Measurements from ENCODE around the gene TK1.
"Not testable (repeated sequence)": the region's sequence is repeated elsewhere in the genome, so short reads cannot be mapped to it uniquely, and the experiment has no call there.

The TK1 gene

GRCh38 chr17:78139861-78140168 lies 47.0 kb downstream of the TK1 start:
- H3K4me3 ChIP-seq (ENCODE audit: low read depth, low read length); DNase-seq (ENCODE audit: low read depth): not testable (repeated sequence)

- no peak overlapping the region for H3K4me3 ChIP-seq (ENCODE audit: low read depth, low read length)
- DNase-seq (ENCODE audit: low read depth) = no peak
Observed at GRCh38 chr17:78138204-78139060, 48.4 kb downstream of the TK1 start.

- DNase-seq (ENCODE audit: low read depth) = no peak
- H3K4me3 ChIP-seq (ENCODE audit: low read depth, low read length) = no peak overlapping the region
Observed at GRCh38 chr17:78137392-78138203, 49.3 kb downstream of the TK1 start.

GRCh38 chr17:78135858-78136500 lies 50.9 kb downstream of the TK1 start:
- DNase-seq (ENCODE audit: low read depth) = no peak
- no peak overlapping the region for H3K4me3 ChIP-seq (ENCODE audit: low read depth, low read length)

DNA sequence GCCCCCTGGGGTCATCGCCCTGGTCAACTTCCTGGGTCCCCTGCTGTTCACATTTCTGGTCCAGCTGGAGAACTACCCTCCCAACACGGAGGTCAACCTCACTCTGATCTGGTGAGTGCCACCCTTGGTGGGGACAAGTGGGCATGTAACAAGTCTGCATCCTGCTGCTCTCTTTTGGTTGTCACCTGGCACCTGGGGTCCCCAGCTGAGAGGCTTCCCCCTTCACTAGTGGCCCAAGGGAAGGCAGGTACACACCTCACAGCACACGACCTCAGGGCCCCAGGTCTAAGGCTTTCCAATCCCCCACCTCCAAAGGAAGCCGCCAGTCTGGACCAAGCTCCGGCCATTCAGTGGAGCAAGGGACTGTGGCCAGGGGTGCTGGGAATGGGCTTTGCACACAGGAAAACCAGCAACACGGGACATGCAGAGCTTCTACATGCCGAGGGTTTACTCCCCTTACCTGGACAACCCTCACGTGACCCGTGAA lies 51.9 kb downstream of the TK1 start:
- no peak for DNase-seq (ENCODE audit: low read depth)
- no peak overlapping the region for H3K4me3 ChIP-seq (ENCODE audit: low read depth, low read length)

DNA sequence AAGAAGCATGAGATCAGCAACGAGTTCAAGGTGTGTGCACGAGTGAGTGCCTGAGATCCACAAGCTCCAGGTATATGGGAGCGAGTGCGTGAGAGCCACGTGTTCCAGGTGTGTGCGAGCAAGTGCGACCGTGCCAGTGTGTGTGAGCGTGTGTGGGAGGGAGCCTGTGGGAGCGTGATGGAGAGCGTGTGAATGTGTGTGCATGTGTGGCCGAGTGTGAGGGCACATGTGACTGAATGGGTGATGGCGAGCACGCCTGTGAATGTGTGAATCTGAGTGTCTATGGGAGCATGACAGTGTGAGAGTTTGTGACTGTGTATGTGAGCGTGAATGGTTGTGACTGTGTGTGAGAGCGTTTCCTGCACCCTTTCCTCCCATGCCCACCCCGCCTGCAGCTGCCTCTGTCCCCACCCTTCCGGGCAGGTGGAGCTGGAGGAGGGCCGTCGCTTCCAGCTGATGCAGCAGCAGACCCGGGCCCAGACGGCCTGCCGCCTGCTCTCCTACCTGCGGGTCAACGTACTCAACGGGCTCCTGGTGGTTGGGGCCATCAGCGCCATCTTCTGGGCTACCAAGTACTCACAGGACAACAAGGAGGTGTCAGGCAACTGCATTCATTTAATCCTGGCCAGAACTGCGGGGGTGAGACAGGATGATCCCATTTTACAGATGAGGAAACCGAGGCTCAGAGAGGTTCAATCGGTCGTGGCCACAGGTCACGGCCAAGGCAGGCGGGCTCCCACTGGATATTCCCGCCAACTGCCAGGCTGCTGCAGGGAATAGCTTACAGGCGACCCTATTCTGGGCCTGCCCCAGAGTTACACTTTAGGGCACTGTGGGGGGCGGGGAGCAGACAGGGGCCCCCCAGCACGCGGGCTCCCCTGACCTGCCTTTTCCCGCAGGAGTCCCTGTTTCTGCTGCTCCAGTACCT lies 52.6 kb downstream of the TK1 start:
- no peak for DNase-seq (ENCODE audit: low read depth)
- H3K4me3 ChIP-seq (ENCODE audit: low read depth, low read length) = no peak overlapping the region

- DNase-seq (ENCODE audit: low read depth) = no peak
- H3K4me3 ChIP-seq (ENCODE audit: low read depth, low read length) = no peak overlapping the region
Observed at GRCh38 chr17:78133179-78133951, 53.5 kb downstream of the TK1 start.

DNA sequence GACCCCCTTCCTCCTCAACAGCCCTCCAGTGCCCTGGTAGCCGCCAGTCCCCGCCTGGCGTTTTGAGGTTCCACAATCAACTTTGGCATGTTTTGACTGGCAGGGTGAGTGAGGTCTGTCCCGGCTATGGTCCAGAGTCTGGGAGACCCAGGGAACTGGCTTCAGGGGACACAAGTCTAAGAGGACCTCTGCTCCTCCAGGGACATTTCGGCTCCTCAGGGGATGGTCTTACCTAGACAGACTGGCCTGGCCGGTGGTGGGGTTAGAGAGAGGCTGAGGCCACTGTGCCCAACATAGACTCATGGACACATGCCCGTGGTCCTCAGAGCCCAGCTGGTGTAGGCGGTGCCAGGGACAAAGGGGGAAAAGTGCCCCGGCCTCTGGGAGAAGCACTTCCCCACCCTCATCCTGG lies 54.1 kb downstream of the TK1 start:
- H3K4me3 ChIP-seq (ENCODE audit: low read depth, low read length) = no peak overlapping the region
- no peak for DNase-seq (ENCODE audit: low read depth)

DNA sequence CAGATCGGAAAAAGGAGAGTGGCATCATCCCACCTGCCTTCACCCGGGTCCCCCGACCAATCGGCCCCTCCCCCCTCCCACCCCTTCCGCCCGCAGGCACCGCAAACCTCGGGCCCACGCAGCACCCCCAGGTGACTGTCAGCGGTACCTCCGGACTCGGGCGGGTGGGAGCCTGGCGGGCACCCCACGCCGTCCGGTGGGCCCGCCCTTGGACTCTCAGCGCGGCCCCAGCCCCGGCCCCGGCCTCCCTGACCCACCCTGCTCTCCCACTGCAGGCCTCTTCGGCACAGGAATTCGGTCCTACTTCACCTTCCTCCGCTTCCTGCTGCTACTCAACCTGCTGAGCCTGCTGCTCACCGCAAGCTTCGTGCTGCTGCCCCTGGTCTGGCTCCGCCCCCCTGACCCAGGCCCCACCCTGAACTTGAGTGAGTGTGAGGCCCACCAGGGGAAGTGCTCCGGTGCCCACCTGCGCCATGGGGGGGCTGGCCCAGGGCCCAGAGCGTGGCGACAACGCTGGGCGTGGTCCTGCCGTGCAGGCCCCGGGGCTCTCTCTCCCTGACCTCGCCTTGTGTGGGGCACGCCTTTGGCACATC lies 54.7 kb downstream of the TK1 start:
- no peak overlapping the region for H3K4me3 ChIP-seq (ENCODE audit: low read depth, low read length)
- DNase-seq (ENCODE audit: low read depth) = no peak

GRCh38 chr17:78131172-78132083 lies 55.4 kb downstream of the TK1 start:
- no peak overlapping the region for H3K4me3 ChIP-seq (ENCODE audit: low read depth, low read length)
- DNase-seq (ENCODE audit: low read depth) = no peak

GRCh38 chr17:78130437-78131101 lies 56.3 kb downstream of the TK1 start, which contains the start of gene TMC8:
Gene TMC8, plus strand, starts transcription at chr17:78130771. Its CDS starts 818 bp downstream, at chr17:78131589.
- H3K4me3 ChIP-seq (ENCODE audit: low read depth, low read length) = no peak within 1 kb of the TSS
- no peak for DNase-seq (ENCODE audit: low read depth)

GRCh38 chr17:78130090-78130436 lies 56.8 kb downstream of the TK1 start:
- no peak overlapping the region for H3K4me3 ChIP-seq (ENCODE audit: low read depth, low read length)
- DNase-seq (ENCODE audit: low read depth) = no peak

GRCh38 chr17:78129351-78130089 lies 57.3 kb downstream of the TK1 start:
- no peak overlapping the region for H3K4me3 ChIP-seq (ENCODE audit: low read depth, low read length)
- DNase-seq (ENCODE audit: low read depth) = no peak

- peak within 1 kb of the TSS; percentile 65 for H3K4me3 ChIP-seq (ENCODE audit: low read depth, low read length)
- DNase-seq (ENCODE audit: low read depth) = no peak
Observed at GRCh38 chr17:78128551-78129350, 58.1 kb downstream of the TK1 start, which contains the start of gene TMC6. Gene TMC6, minus strand, starts transcription at chr17:78128755. Its CDS starts 1,923 bp downstream, at chr17:78126832.
